Measurements from ENCODE around the gene RTKN2.

- TF ChIP-seq CTCF (IDR thresholded peaks at IDR 0.05; ENCODE audit: low read depth, low read length, poor library complexity, severe bottlenecking): no peak
- no peak for TF ChIP-seq EZH2phosphoT487 (IDR thresholded peaks at IDR 0.05; ENCODE audit: borderline replicate concordance, low read length)
Observed at GRCh38 chr10:62233356-62234076, 35.1 kb downstream of the RTKN2 start.
